Thoracic aorta (tissue), 2 donors: ENCODE results near the gene TFIP11. TPM values are rescaled to one million over a fixed set of nuclear protein-coding genes. Genes with fewer than 3 reads are reported as not detected.
A peak's percentile ranks its signal among the peaks of the same experiment; 100 is the strongest.

Source experiments
- ATAC-seq: fragments of 150-250 bp; one replicate; pipeline ENCODE4 v1.8.0; 2017; ENCODE audit warnings: low read depth; ENCODE audit not compliant: insufficient number of reproducible peaks, low FRiP score
- DNase-seq: peaks from one replicate; pipeline ENCODE4 v3.0.0-alpha.2; 2020; ENCODE audit warnings: low spot score
- H3K27ac ChIP-seq, 2 donors: fragments of 200-600 bp; sonication (generic); 1 replicate in 1 of 2; 2 replicates in 1 of 2; pipeline ENCODE4 v1.5.1; 2016; ENCODE audit warnings: mild to moderate bottlenecking in 2 of 2, moderate library complexity in 2 of 2
- H3K27me3 ChIP-seq: fragments of 200-600 bp; sonication (generic); replicated peaks from 2 replicates; pipeline ENCODE4 v1.6.0; 2016; ENCODE audit warnings: mild to moderate bottlenecking; ENCODE audit not compliant: insufficient read depth
- H3K36me3 ChIP-seq: fragments of 200-600 bp; sonication (generic); one replicate; pipeline ENCODE4 v1.5.1; 2016
- H3K4me1 ChIP-seq, 2 donors: fragments of 200-600 bp; sonication (generic); 1 replicate in 1 of 2; 2 replicates in 1 of 2; pipeline versions ENCODE4 v1.5.1 to v1.6.0; 2016; ENCODE audit warnings: low read depth in 2 of 2, mild to moderate bottlenecking in 1 of 2; ENCODE audit not compliant: control insufficient read depth in 1 of 2
- H3K4me3 ChIP-seq: fragments of 200-600 bp; sonication (generic); 2 replicates; pipeline ENCODE4 v1.5.1; 2016; ENCODE audit warnings: mild to moderate bottlenecking
- H3K9me3 ChIP-seq: fragments of 200-600 bp; sonication (generic); 2 replicates; pipeline ENCODE4 v1.5.1; 2016
- CTCF ChIP-seq: fragments of 200-600 bp; sonication (generic); IDR thresholded peaks from one replicate; pipeline ENCODE4 v1.5.1; 2019; ENCODE audit warnings: antibody characterized with exemption
- total RNA-seq, 2 donors: library from RNA; depleted of rRNA; stranded (reverse); fragments of >200 nt; gene quantifications; one replicate each; pipeline versions ENCODE4 v1.1.0 to v1.2.3, GENCODE V29; 2016

TFIP11 gene
- total RNA-seq, 2 donors from 2014 or later: 21.7 to 60.6 TPM

DNA sequence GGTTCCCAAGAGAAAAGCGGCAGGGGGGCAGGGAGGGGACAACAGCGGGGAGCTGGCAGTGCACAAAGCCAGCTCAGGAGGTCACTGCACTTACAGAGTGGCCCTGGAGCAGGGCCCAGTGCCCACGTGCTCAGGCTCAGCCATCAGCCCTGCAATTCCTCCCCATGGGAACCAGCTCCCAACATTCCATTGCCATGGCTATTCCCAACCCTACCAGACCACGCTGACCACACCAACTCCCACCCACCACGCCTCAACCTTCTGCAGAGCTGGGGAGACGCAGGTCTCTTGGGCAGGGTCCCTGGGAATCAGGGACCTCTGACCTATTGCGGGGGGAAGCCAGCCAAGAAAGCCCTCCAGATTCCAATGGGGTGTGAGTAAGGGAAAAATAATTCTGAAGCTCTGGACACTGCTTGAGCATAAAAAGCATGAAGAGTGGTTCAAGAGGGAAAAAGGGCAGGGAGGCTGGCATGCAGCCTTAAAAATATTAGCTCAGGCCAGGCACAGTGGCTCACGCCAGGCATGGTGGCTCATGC lies 38.3 kb upstream of the TFIP11 start:
- Histone ChIP-seq H3K27ac (peak overlapping the region in 1 of 2 donors; percentile 47), H3K4me1 (peaks cover 0 to 17% of the 10 kb centered on the region in 2 donors), H3K27me3 (no peaks in the 10 kb centered on the region), H3K36me3 (no peaks in the 10 kb centered on the region), H3K4me3 (peak overlapping the region; percentile 39), H3K9me3 (no peaks in the 10 kb centered on the region)
- peak; percentile 62 for ATAC-seq
- DNase-seq: no peak
- no peak for TF ChIP-seq CTCF

GRCh38 chr22:26549902-26550497 lies 37.7 kb upstream of the TFIP11 start:
- no peak overlapping the region for H3K4me3 ChIP-seq
- ATAC-seq (no peak), DNase-seq (no peak)
- H3K27ac ChIP-seq: no peak overlapping the region
- H3K4me1 ChIP-seq: peaks cover 0 to 17% of the 10 kb centered on the region in 2 donors
- no peaks in the 10 kb centered on the region for H3K36me3 ChIP-seq
- H3K9me3 ChIP-seq: no peaks in the 10 kb centered on the region
- no peaks in the 10 kb centered on the region for H3K27me3 ChIP-seq
- TF ChIP-seq CTCF: no peak

GRCh38 chr22:26548984-26549383 lies 36.7 kb upstream of the TFIP11 start:
- Histone ChIP-seq H3K4me1 (peaks cover 0 to 17% of the 10 kb centered on the region in 2 donors), H3K27ac (no peak overlapping the region), H3K27me3 (no peaks in the 10 kb centered on the region), H3K36me3 (no peaks in the 10 kb centered on the region), H3K4me3 (no peak overlapping the region), H3K9me3 (no peaks in the 10 kb centered on the region)
- no peak for ATAC-seq
- DNase-seq: no peak
- TF ChIP-seq CTCF: no peak

DNA sequence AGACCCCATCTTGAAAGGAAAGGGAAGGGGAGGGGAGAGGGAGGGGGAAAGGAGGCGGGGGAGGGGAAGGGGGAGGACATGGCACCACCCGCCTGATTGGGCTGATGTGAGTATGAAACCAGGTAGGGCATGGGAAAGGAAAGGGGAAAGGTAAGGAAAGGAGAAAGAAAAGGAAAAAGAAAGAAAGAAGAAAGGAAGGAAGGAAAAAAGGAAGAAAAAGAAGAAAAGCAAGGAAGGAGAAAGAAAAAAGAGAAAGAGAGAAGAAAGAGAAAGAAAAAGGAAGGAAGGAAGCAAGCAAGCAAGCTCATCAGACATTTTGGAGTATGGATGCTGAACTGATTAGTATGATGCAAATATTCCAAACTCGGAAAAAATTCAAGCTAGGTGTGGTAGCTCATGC lies 36.0 kb upstream of the TFIP11 start:
- Histone ChIP-seq H3K4me1 (peaks cover 0 to 17% of the 10 kb centered on the region in 2 donors), H3K4me3 (no peak overlapping the region), H3K36me3 (no peaks in the 10 kb centered on the region), H3K27ac (no peak overlapping the region), H3K27me3 (no peaks in the 10 kb centered on the region), H3K9me3 (no peaks in the 10 kb centered on the region)
- ATAC-seq: no peak
- DNase-seq: no peak
- no peak for TF ChIP-seq CTCF

DNA sequence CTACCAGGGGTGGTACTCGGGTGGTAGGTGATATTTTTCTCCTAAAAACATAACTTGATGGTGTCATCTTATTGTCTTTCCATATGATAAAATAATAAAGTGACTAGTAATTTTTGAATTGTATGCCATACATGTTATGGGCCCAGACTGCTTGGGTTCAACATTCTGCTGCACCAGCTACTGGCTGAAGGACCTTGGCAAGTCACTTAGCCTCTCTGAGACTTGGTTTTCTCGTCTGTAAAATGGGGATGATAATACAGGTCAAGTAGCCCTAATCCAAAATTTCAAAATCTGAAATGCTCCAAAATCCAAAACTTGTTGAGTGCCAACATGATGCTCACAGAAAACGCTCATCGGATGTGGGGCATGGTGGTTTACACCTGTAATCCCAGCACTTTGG lies 35.6 kb upstream of the TFIP11 start:
- no peak for DNase-seq
- TF ChIP-seq CTCF: no peak
- no peak for ATAC-seq
- Histone ChIP-seq H3K27me3 (no peaks in the 10 kb centered on the region), H3K4me3 (no peak overlapping the region), H3K9me3 (no peaks in the 10 kb centered on the region), H3K4me1 (peaks cover 0 to 17% of the 10 kb centered on the region in 2 donors), H3K36me3 (no peaks in the 10 kb centered on the region), H3K27ac (no peak overlapping the region)
